Body of pancreas (tissue), 4 donors: ENCODE measurements around the gene WIPI1.
"Not testable (repeated sequence)": the region's sequence is repeated elsewhere in the genome, so short reads cannot be mapped to it uniquely, and the experiment has no call there.

Experiments
- POLR2A ChIP-seq, 3 donors: fragments of 450-650 bp; IDR thresholded peaks; one replicate each; pipeline ENCODE4 v1.6.1; 2016; ENCODE audit warnings: antibody characterized with exemption in 3 of 3, mild to moderate bottlenecking in 2 of 3
- TF ChIP-seq, protein P1 (sequence below), 7 experiments: fragments of 450-650 bp in 4 of 7; fragments of 200-600 bp in 3 of 7; sonication (generic) in 3 of 7; IDR thresholded peaks; one replicate each; pipeline ENCODE4 v1.5.1; 2016 to 2019; ENCODE audit warnings: antibody characterized with exemption in 7 of 7

DNA sequence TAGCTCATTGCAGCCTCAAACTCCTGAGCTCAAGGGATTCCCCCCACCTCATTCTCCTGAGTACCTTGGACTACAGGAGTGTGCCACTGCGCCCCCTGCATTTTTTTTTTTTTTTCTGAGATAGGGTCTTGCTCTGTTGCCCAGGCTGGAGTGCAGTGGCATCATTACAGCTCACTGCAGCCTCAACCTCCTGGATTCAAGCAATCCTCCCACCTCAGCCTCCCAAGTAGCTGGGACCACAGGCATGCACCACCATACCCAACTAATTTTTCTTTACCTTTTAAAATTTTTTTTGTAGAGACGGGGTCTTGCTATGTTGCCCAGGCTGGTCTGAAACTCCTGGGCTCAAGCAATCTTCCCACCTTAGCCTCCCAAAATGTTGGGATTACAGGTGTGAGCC, 81.1 kb downstream of the WIPI1 start:
- TF ChIP-seq, protein P1, sequence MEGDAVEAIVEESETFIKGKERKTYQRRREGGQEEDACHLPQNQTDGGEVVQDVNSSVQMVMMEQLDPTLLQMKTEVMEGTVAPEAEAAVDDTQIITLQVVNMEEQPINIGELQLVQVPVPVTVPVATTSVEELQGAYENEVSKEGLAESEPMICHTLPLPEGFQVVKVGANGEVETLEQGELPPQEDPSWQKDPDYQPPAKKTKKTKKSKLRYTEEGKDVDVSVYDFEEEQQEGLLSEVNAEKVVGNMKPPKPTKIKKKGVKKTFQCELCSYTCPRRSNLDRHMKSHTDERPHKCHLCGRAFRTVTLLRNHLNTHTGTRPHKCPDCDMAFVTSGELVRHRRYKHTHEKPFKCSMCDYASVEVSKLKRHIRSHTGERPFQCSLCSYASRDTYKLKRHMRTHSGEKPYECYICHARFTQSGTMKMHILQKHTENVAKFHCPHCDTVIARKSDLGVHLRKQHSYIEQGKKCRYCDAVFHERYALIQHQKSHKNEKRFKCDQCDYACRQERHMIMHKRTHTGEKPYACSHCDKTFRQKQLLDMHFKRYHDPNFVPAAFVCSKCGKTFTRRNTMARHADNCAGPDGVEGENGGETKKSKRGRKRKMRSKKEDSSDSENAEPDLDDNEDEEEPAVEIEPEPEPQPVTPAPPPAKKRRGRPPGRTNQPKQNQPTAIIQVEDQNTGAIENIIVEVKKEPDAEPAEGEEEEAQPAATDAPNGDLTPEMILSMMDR (IDR thresholded peaks at IDR 0.05), result not testable (repeated sequence)
- not testable (repeated sequence) for TF ChIP-seq POLR2A (IDR thresholded peaks at IDR 0.05)
